Measurements from ENCODE around the gene CCNI2. TPM values are rescaled to one million over a fixed set of nuclear protein-coding genes. Genes with fewer than 3 reads are reported as not detected.

CCNI2 gene
- total and polyA plus RNA-seq, 10 of the 15 experiments (the other 5 are each of a cell fraction or from before 2014, with no cell fraction given): 1.8 to 8.0 (median 3.2) TPM

- ChIA-PET CTCF (interaction anchor here (1.0 to 3.6 kb wide), 4 partner anchors 10 to 190 kb away, joined by 3 to 12 read pairs (median 4); no protein-coding TSS in a partner anchor), RAD21 (ENCODE audit: unreplicated experiment) (interaction anchor here (1.4 to 2.7 kb wide), 4 partner anchors 11 to 63 kb away, joined by 3 to 11 read pairs (median 4); no protein-coding TSS in a partner anchor), SMC1A (ENCODE audit: uncharacterized antibody, unreplicated experiment) (interaction anchor here (1.1 to 3.1 kb wide), 7 partner anchors 10 to 168 kb away, joined by 3 to 16 read pairs (median 4); no protein-coding TSS in a partner anchor), POLR2A (interaction anchor here (1.4 kb wide), 1 partner anchor 15 kb away, joined by 3 read pairs; no protein-coding TSS in a partner anchor)
- no peak overlapping the region for H2AFZ ChIP-seq (ENCODE audit: control insufficient read depth, low read depth, low read length)
- no peaks in the 10 kb centered on the region for H3K4me1 ChIP-seq (ENCODE audit: control insufficient read depth, insufficient read depth, low read length)
- H3K9ac ChIP-seq (ENCODE audit: control insufficient read depth, insufficient read depth, low read length): no peak overlapping the region
- FAIRE-seq (no peak), ATAC-seq (no peak), DNase-seq (ENCODE audit: low read depth, low spot score) (no peak)
- no peaks in the 10 kb centered on the region; a peak in 1 of 4 replicates for H3K36me3 ChIP-seq (ENCODE audit: control insufficient read depth in 2 of 2, insufficient read depth in 2 of 2, low read length in 1 of 2)
- 97% methylated on average over 1 of the region's 1 CpG for WGBS (ENCODE audit: insufficient coverage, insufficient replicate concordance, low lambda C conversion rate, missing lambda C conversion rate)
- in situ Hi-C loops (cut with MboI): no loop called here
- TF ChIP-seq CBFB (IDR thresholded peaks at IDR 0.05; ENCODE audit: low read depth): no peak
- H4K20me1 ChIP-seq (ENCODE audit: control insufficient read depth, insufficient read depth): no peaks in the 10 kb centered on the region
- H3K9me3 ChIP-seq (replicated peaks; ENCODE audit: control insufficient read depth, insufficient read depth, low read length): no peaks in the 10 kb centered on the region
- no peak overlapping the region for H3K27ac ChIP-seq (ENCODE audit: control insufficient read depth, insufficient read depth)
- intact Hi-C loops (cut with micrococcal nuclease; ENCODE audit: unreplicated experiment): no loop called here
- H3K4me3 ChIP-seq: no peak overlapping the region
- no peaks in the 10 kb centered on the region for H3K79me2 ChIP-seq (ENCODE audit: control insufficient read depth, insufficient read depth, low read length)
- H3K27me3 ChIP-seq (replicated peaks in 1 of 2; ENCODE audit: control insufficient read depth in 2 of 2, insufficient read depth in 2 of 2, low read length in 1 of 2): no peaks in the 10 kb centered on the region
- H3K4me2 ChIP-seq (ENCODE audit: control insufficient read depth, insufficient read depth): no peak overlapping the region
- BruUV-seq (replicated peaks): no TSS peak
Observed at GRCh38 chr5:132704875-132705274, 42.4 kb upstream of the CCNI2 start.

- ChIA-PET SMC1A (ENCODE audit: uncharacterized antibody, unreplicated experiment) (interaction anchor here (0.6 to 3.3 kb wide), 18 partner anchors 9 to 122 kb away, joined by 3 to 15 read pairs (median 5); no protein-coding TSS in a partner anchor), CTCF (interaction anchor here (0.7 to 2.2 kb wide), 12 partner anchors 19 to 323 kb away, joined by 3 to 8 read pairs (median 3); partner anchors contain the start of gene KIF3A), RAD21 (ENCODE audit: unreplicated experiment) (interaction anchor here (0.7 to 5.0 kb wide), 9 partner anchors 11 to 61 kb away, joined by 3 to 35 read pairs (median 4); partner anchors contain the start of gene KIF3A), POLR2A (interaction anchor here (0.7 to 2.2 kb wide), 7 partner anchors 10 to 73 kb away, joined by 3 to 8 read pairs (median 4); no protein-coding TSS in a partner anchor)
- Histone ChIP-seq H4K20me1 (ENCODE audit: control insufficient read depth, insufficient read depth) (no peaks in the 10 kb centered on the region), H3K36me3 (ENCODE audit: control insufficient read depth in 2 of 2, insufficient read depth in 2 of 2, low read length in 1 of 2) (no peaks in the 10 kb centered on the region), H3K4me3 (no peak overlapping the region), H3K27ac (ENCODE audit: control insufficient read depth, insufficient read depth) (no peak overlapping the region), H3K4me1 (ENCODE audit: control insufficient read depth, insufficient read depth, low read length) (no peaks in the 10 kb centered on the region), H3K79me2 (ENCODE audit: control insufficient read depth, insufficient read depth, low read length) (no peaks in the 10 kb centered on the region), H3K9me3 (replicated peaks; ENCODE audit: control insufficient read depth, insufficient read depth, low read length) (no peaks in the 10 kb centered on the region), H3K4me2 (ENCODE audit: control insufficient read depth, insufficient read depth) (no peak overlapping the region), H3K9ac (ENCODE audit: control insufficient read depth, insufficient read depth, low read length) (no peak overlapping the region), H3K27me3 (replicated peaks in 1 of 2; ENCODE audit: control insufficient read depth in 2 of 2, insufficient read depth in 2 of 2, low read length in 1 of 2) (no peaks in the 10 kb centered on the region), H2AFZ (ENCODE audit: control insufficient read depth, low read depth, low read length) (no peak overlapping the region)
- in situ Hi-C loops (cut with MboI): no loop called here
- no peak for DNase-seq (ENCODE audit: low read depth, low spot score)
- FAIRE-seq: no peak
- ATAC-seq: no peak; the same call in 1 of the 3 replicates
- BruUV-seq (replicated peaks): no TSS peak
- intact Hi-C loops (cut with micrococcal nuclease; ENCODE audit: unreplicated experiment): no loop called here
- TF ChIP-seq FOXM1 (IDR thresholded peaks at IDR 0.05; ENCODE audit: low read depth, low read length): no peak
- no peak for TF ChIP-seq BRCA1 (IDR thresholded peaks at IDR 0.05; ENCODE audit: low read depth, low read length)
Observed at GRCh38 chr5:132708645-132709044, 38.6 kb upstream of the CCNI2 start.
